Osteoblast (primary cell): ENCODE results near the gene OPRD1. TPM values are rescaled to one million over a fixed set of nuclear protein-coding genes. Genes with fewer than 3 reads are reported as not detected.
A peak's percentile ranks its signal among the peaks of the same experiment; 100 is the strongest.

Experiments used
- DNase-seq: peaks from one replicate; pipeline ENCODE4 v3.0.0; 2011; ENCODE audit warnings: low spot score, mixed read lengths; ENCODE audit not compliant: insufficient read length; ENCODE audit errors: missing footprints
- H2AFZ ChIP-seq: 2 replicates; pipeline ENCODE4 v1.6.0; 2011; ENCODE audit warnings: mild to moderate bottlenecking, low read length
- H3K27ac ChIP-seq: 2 replicates; pipeline ENCODE4 v1.5.1; 2011; ENCODE audit warnings: mild to moderate bottlenecking, low read depth, low read length, moderate library complexity
- H3K27me3 ChIP-seq: 2 replicates; pipeline ENCODE4 v1.6.0; 2012; ENCODE audit warnings: mild to moderate bottlenecking, control low read depth, inconsistent platforms, low read length, moderate library complexity; ENCODE audit not compliant: insufficient read depth
- H3K36me3 ChIP-seq: 2 replicates; pipeline ENCODE4 v1.5.1; 2011; ENCODE audit warnings: mild to moderate bottlenecking, low read length, control low read depth, moderate library complexity; ENCODE audit not compliant: insufficient read depth
- H3K4me1 ChIP-seq: 2 replicates; pipeline ENCODE4 v1.5.1; 2011; ENCODE audit warnings: mild to moderate bottlenecking, low read length, control low read depth, moderate library complexity; ENCODE audit not compliant: insufficient read depth
- H3K4me2 ChIP-seq: 2 replicates; pipeline ENCODE4 v1.6.0; 2011; ENCODE audit warnings: mild to moderate bottlenecking, low read length; ENCODE audit not compliant: insufficient read depth
- H3K4me3 ChIP-seq: fragments of 200-600 bp; sonication (generic); 3 replicates; pipeline ENCODE4 v1.5.1; 2012; ENCODE audit warnings: mild to moderate bottlenecking, low read length, inconsistent platforms; ENCODE audit not compliant: insufficient read depth
- H3K79me2 ChIP-seq: 2 replicates; pipeline ENCODE4 v1.6.0; 2012; ENCODE audit warnings: mild to moderate bottlenecking, low read length, control low read depth, inconsistent platforms; ENCODE audit not compliant: insufficient read depth
- H3K9me3 ChIP-seq: 2 replicates; pipeline ENCODE4 v1.5.1; 2011; ENCODE audit warnings: low read depth, low read length, control low read depth
- H4K20me1 ChIP-seq: 2 replicates; pipeline ENCODE4 v1.6.0; 2012; ENCODE audit warnings: mild to moderate bottlenecking, low read length, control low read depth; ENCODE audit not compliant: insufficient read depth
- total RNA-seq: library from RNA; depleted of rRNA; stranded (reverse); fragments of >200 nt; gene quantifications from 2 replicates; pipeline ENCODE4 v1.2.3, GENCODE V29; 2012
- TF ChIP-seq, protein P1 (sequence below): IDR thresholded peaks from 2 replicates; pipeline ENCODE4 v1.5.1; 2011; ENCODE audit warnings: mild to moderate bottlenecking, low read depth, low read length, moderate library complexity; ENCODE audit errors: extremely low read depth

The OPRD1 gene
- total RNA-seq, 1 donor = not detected

DNA sequence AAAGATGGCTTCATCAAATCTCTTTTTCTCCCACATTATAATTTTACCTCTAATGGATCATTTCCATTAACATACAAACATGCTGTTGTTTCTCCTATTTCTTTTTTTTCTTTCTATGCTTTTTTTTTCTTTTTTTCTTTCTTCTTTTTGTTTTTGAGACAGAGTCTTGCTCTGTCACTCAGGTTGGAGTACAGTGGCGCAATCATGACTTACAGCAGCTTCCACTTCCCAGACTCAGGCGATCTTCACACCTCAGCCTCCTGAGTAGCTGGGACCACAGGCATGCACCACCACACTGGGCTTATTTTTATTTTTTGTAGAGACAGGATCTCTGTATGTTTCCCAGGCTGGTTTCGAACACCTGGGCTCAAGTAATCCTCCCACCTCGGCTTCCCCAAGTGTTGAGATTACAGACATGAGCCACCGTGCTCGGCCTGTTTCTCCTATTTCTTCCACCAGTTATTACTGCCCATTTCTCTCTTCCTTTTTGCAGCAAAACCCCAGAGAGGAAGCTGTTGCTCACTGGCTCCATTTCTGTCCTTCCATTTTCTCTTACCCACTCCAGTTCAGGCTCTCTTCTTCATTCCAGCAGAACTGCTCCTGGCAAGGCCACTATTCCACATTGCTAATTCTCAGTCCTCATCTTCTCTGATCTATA lies 32.1 kb upstream of the OPRD1 start:
- H3K4me1 ChIP-seq = peaks cover 3% of the 10 kb centered on the region
- no peak for DNase-seq
- H3K4me2 ChIP-seq = no peak overlapping the region
- no peak overlapping the region for H3K4me3 ChIP-seq
- TF ChIP-seq, protein P1, sequence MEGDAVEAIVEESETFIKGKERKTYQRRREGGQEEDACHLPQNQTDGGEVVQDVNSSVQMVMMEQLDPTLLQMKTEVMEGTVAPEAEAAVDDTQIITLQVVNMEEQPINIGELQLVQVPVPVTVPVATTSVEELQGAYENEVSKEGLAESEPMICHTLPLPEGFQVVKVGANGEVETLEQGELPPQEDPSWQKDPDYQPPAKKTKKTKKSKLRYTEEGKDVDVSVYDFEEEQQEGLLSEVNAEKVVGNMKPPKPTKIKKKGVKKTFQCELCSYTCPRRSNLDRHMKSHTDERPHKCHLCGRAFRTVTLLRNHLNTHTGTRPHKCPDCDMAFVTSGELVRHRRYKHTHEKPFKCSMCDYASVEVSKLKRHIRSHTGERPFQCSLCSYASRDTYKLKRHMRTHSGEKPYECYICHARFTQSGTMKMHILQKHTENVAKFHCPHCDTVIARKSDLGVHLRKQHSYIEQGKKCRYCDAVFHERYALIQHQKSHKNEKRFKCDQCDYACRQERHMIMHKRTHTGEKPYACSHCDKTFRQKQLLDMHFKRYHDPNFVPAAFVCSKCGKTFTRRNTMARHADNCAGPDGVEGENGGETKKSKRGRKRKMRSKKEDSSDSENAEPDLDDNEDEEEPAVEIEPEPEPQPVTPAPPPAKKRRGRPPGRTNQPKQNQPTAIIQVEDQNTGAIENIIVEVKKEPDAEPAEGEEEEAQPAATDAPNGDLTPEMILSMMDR = no peak
- H3K9me3 ChIP-seq = no peaks in the 10 kb centered on the region
- no peaks in the 10 kb centered on the region for H3K27me3 ChIP-seq
- H2AFZ ChIP-seq = no peak overlapping the region
- no peaks in the 10 kb centered on the region for H3K36me3 ChIP-seq
- H4K20me1 ChIP-seq = no peaks in the 10 kb centered on the region
- H3K27ac ChIP-seq = no peak overlapping the region
- no peaks in the 10 kb centered on the region for H3K79me2 ChIP-seq

GRCh38 chr1:28781305-28781704 lies 30.7 kb upstream of the OPRD1 start:
- H3K9me3 ChIP-seq = no peaks in the 10 kb centered on the region
- TF ChIP-seq, protein P1 = no peak
- no peak overlapping the region for H3K27ac ChIP-seq
- H3K36me3 ChIP-seq = no peaks in the 10 kb centered on the region
- no peaks in the 10 kb centered on the region for H4K20me1 ChIP-seq
- no peaks in the 10 kb centered on the region for H3K79me2 ChIP-seq
- no peaks in the 10 kb centered on the region for H3K27me3 ChIP-seq
- H3K4me3 ChIP-seq = no peak overlapping the region
- peaks cover 3% of the 10 kb centered on the region for H3K4me1 ChIP-seq
- H2AFZ ChIP-seq = no peak overlapping the region
- DNase-seq = no peak
- no peak overlapping the region for H3K4me2 ChIP-seq

DNA sequence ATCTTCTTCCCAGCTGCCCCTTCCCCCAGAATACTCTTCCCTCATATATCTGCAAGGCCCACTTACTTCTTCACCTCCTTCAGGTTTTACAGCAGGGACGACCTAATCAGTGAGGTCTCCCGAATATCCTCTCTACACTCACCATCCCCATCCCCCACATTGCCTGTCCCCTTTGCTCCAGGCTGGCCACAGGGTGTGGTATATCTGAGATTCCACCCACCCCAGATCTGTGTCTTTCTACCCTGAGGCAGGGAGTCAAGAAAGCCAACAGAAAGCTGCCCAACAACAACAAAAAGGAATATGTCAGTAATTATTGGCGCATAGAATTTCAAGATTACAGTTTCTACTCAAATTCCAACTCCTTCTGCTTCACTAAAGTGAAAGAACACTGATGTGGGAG lies 30.0 kb upstream of the OPRD1 start:
- Histone ChIP-seq H3K4me1 (peaks cover 3% of the 10 kb centered on the region), H3K9me3 (no peaks in the 10 kb centered on the region), H3K36me3 (no peaks in the 10 kb centered on the region), H3K79me2 (no peaks in the 10 kb centered on the region), H3K27me3 (no peaks in the 10 kb centered on the region), H3K27ac (no peak overlapping the region), H4K20me1 (no peaks in the 10 kb centered on the region), H3K4me3 (no peak overlapping the region), H3K4me2 (no peak overlapping the region), H2AFZ (peak overlapping the region; percentile 10)
- no peak for DNase-seq
- TF ChIP-seq, protein P1 = no peak

DNA sequence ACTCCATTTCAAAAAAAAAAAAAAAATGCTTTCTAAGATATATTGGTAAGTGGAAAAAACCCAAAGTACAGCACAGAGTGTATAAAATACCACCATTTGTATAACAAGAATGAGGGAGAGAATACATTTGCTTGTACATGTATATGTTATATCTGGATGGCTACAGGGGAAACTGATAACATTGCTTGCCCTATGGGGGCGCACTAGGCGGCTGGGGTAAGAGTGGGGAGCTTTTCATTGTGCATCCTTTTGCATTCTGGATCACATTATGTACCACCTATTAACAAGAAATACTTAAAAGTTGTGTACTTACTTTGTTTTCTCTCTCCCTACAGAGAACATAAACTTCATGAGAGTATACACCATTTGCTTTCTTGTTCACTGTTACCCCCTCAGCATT lies 28.6 kb upstream of the OPRD1 start:
- DNase-seq = no peak
- H3K27ac ChIP-seq = no peak overlapping the region
- H3K4me2 ChIP-seq = no peak overlapping the region
- no peaks in the 10 kb centered on the region for H3K79me2 ChIP-seq
- TF ChIP-seq, protein P1 = no peak
- H3K36me3 ChIP-seq = no peaks in the 10 kb centered on the region
- H2AFZ ChIP-seq = no peak overlapping the region
- H3K4me1 ChIP-seq = peaks cover 3% of the 10 kb centered on the region
- no peaks in the 10 kb centered on the region for H3K27me3 ChIP-seq
- H3K9me3 ChIP-seq = no peaks in the 10 kb centered on the region
- H3K4me3 ChIP-seq = no peak overlapping the region
- no peaks in the 10 kb centered on the region for H4K20me1 ChIP-seq
